ENCODE measurements around the gene NEUROD6. TPM values are rescaled to one million over a fixed set of nuclear protein-coding genes. Genes with fewer than 3 reads are reported as not detected.

The NEUROD6 gene
- total RNA-seq, 4 donors from 2014 or later = not detected

- no peak for ATAC-seq (ENCODE audit: low FRiP score)
- no peak for TF ChIP-seq CTCF (IDR thresholded peaks at IDR 0.05)
- no peak for DNase-seq (ENCODE audit: low spot score)
Observed at GRCh38 chr7:31290601-31291000, 49.9 kb downstream of the NEUROD6 start.

Small RNAs within 50 kb of the gene (small RNA-seq; reads per million reads assigned to genes)
- gene AC006380.1 = not detected

Other genes starting within 250 kb of the NEUROD6 start
- gene ITPRID1, start 173.4 kb upstream of the NEUROD6 start, total RNA-seq = not detected